ENCODE results near the gene EWSR1. TPM values are rescaled to one million over a fixed set of nuclear protein-coding genes. Genes with fewer than 3 reads are reported as not detected.

EWSR1 gene
- total RNA-seq, 2 donors from 2014 or later = 257 to 320 TPM

- no peak within 1 kb of the TSS for H3K27ac Mint-ChIP-seq
- no peaks in the 10 kb centered on the region for H3K9me3 Mint-ChIP-seq
- peaks cover 7 to 11% of the 10 kb centered on the region in 2 donors for H3K36me3 Mint-ChIP-seq
- ATAC-seq = peak in 1 of 2 donors; percentile 22
- no peak for DNase-seq (ENCODE audit: low spot score in 2 of 2)
Measured at GRCh38 chr22:29315286-29316140, 47.4 kb downstream of the EWSR1 start, which contains the start of gene RASL10A. RASL10A (minus strand) TSS chr22:29315697; CDS start chr22:29315246, 451 bp downstream.

GRCh38 chr22:29316141-29316828 is 48.2 kb downstream of the EWSR1 start:
- Mint-ChIP-seq H3K27ac (no peak overlapping the region), H3K36me3 (peaks cover 7 to 11% of the 10 kb centered on the region in 2 donors), H3K9me3 (no peaks in the 10 kb centered on the region)
- DNase-seq (ENCODE audit: low spot score in 2 of 2) (no peak), ATAC-seq (no peak)

- Mint-ChIP-seq H3K36me3 (peaks cover 7 to 11% of the 10 kb centered on the region in 2 donors), H3K27ac (no peak overlapping the region), H3K9me3 (no peaks in the 10 kb centered on the region)
- DNase-seq (ENCODE audit: low spot score in 2 of 2) (no peak), ATAC-seq (no peak)
Measured at GRCh38 chr22:29317827-29318454, 49.9 kb downstream of the EWSR1 start.

GRCh38 chr22:29319072-29319471 is 51.0 kb downstream of the EWSR1 start:
- Mint-ChIP-seq H3K36me3 (peaks cover 3 to 6% of the 10 kb centered on the region in 2 donors), H3K27ac (no peak overlapping the region), H3K9me3 (no peaks in the 10 kb centered on the region)
- no peak for DNase-seq (ENCODE audit: low spot score in 2 of 2)
- ATAC-seq = no peak

GRCh38 chr22:29320546-29320945 is 52.5 kb downstream of the EWSR1 start:
- H3K27ac Mint-ChIP-seq = no peak overlapping the region
- no peaks in the 10 kb centered on the region for H3K36me3 Mint-ChIP-seq
- ATAC-seq (no peak), DNase-seq (ENCODE audit: low spot score in 2 of 2) (no peak)
- H3K9me3 Mint-ChIP-seq = no peaks in the 10 kb centered on the region

- Mint-ChIP-seq H3K36me3 (no peaks in the 10 kb centered on the region), H3K27ac (no peak overlapping the region), H3K9me3 (no peaks in the 10 kb centered on the region)
- ATAC-seq (no peak), DNase-seq (ENCODE audit: low spot score in 2 of 2) (no peak)
Measured at GRCh38 chr22:29323641-29324040, 55.6 kb downstream of the EWSR1 start.

- DNase-seq (ENCODE audit: low spot score in 2 of 2) (no peak), ATAC-seq (no peak)
- H3K9me3 Mint-ChIP-seq = no peaks in the 10 kb centered on the region
- H3K27ac Mint-ChIP-seq = no peak overlapping the region
- no peaks in the 10 kb centered on the region for H3K36me3 Mint-ChIP-seq
Measured at GRCh38 chr22:29325356-29325755, 57.3 kb downstream of the EWSR1 start.

- H3K27ac Mint-ChIP-seq = peak overlapping the region in 1 of 2 donors; percentile 50
- H3K9me3 Mint-ChIP-seq = no peaks in the 10 kb centered on the region
- no peaks in the 10 kb centered on the region for H3K36me3 Mint-ChIP-seq
- DNase-seq (ENCODE audit: low spot score in 2 of 2) (no peak), ATAC-seq (no peak)
Measured at GRCh38 chr22:29325785-29326315, 57.8 kb downstream of the EWSR1 start.

- peak overlapping the region in 1 of 2 donors; percentile 92 for H3K27ac Mint-ChIP-seq
- no peaks in the 10 kb centered on the region for H3K9me3 Mint-ChIP-seq
- ATAC-seq (no peak), DNase-seq (ENCODE audit: low spot score in 2 of 2) (no peak)
- H3K36me3 Mint-ChIP-seq = no peaks in the 10 kb centered on the region
Measured at GRCh38 chr22:29326481-29326880, 58.4 kb downstream of the EWSR1 start.

- H3K36me3 Mint-ChIP-seq = no peaks in the 10 kb centered on the region
- no peaks in the 10 kb centered on the region for H3K9me3 Mint-ChIP-seq
- H3K27ac Mint-ChIP-seq = no peak overlapping the region
- DNase-seq (ENCODE audit: low spot score in 2 of 2) (no peak), ATAC-seq (no peak)
Measured at GRCh38 chr22:29327089-29327764, 59.2 kb downstream of the EWSR1 start.

GRCh38 chr22:29328055-29328454 is 60.0 kb downstream of the EWSR1 start:
- DNase-seq (ENCODE audit: low spot score in 2 of 2) (no peak), ATAC-seq (no peak)
- no peaks in the 10 kb centered on the region for H3K36me3 Mint-ChIP-seq
- H3K9me3 Mint-ChIP-seq = no peaks in the 10 kb centered on the region
- peak overlapping the region in 1 of 2 donors; percentile 29 for H3K27ac Mint-ChIP-seq

- DNase-seq (ENCODE audit: low spot score in 2 of 2) = no peak
Measured at GRCh38 chr22:29328566-29329500, 60.8 kb downstream of the EWSR1 start.

GRCh38 chr22:29329581-29329980 is 61.5 kb downstream of the EWSR1 start:
- no peak for DNase-seq (ENCODE audit: low spot score in 2 of 2)
- no peaks in the 10 kb centered on the region for H3K9me3 Mint-ChIP-seq
- peak overlapping the region in 1 of 2 donors; percentile 82 for H3K27ac Mint-ChIP-seq
- ATAC-seq = no peak
- no peaks in the 10 kb centered on the region for H3K36me3 Mint-ChIP-seq

More at GRCh38 chr22:29328566-29329500, 60.8 kb downstream of the EWSR1 start:
- peak overlapping the region in 1 of 2 donors; percentile 82 for H3K27ac Mint-ChIP-seq
- no peaks in the 10 kb centered on the region for H3K36me3 Mint-ChIP-seq
- no peaks in the 10 kb centered on the region for H3K9me3 Mint-ChIP-seq
- ATAC-seq = no peak

- no peak for ATAC-seq
- Mint-ChIP-seq H3K9me3 (no peaks in the 10 kb centered on the region), H3K36me3 (no peaks in the 10 kb centered on the region), H3K27ac (no peak overlapping the region)
- DNase-seq (ENCODE audit: low spot score in 2 of 2) = no peak
Measured at GRCh38 chr22:29330291-29330690, 62.2 kb downstream of the EWSR1 start.

GRCh38 chr22:29330753-29331152 is 62.7 kb downstream of the EWSR1 start:
- no peak for DNase-seq (ENCODE audit: low spot score in 2 of 2)
- no peaks in the 10 kb centered on the region for H3K9me3 Mint-ChIP-seq
- ATAC-seq = no peak
- H3K27ac Mint-ChIP-seq = peak overlapping the region in 1 of 2 donors; percentile 29
- H3K36me3 Mint-ChIP-seq = no peaks in the 10 kb centered on the region

All from activated naive CD4-positive, alpha-beta T cell treated with anti-CD3 and anti-CD28 coated beads, Interleukin-2, amount 50 U/mL, for 72 hours (primary cell).